GM18907 (cell line): ENCODE results near the gene TOMM20.

Source experiments
- ATAC-seq: cut with Tn5 transposase; IDR thresholded peaks from one replicate; pipeline ENCODE4 v1.9.1; 2021; ENCODE audit warnings: mild to moderate bottlenecking, moderate library complexity; ENCODE audit not compliant: unreplicated experiment

The TOMM20 gene

GRCh38 chr1:235136111-235136510, 7.5 kb upstream of the TOMM20 start:
- ATAC-seq: no peak

- ATAC-seq: no peak
Measured at GRCh38 chr1:235134171-235134570, 5.5 kb upstream of the TOMM20 start.

- no peak for ATAC-seq
Measured at GRCh38 chr1:235133086-235133485, 4.4 kb upstream of the TOMM20 start.

GRCh38 chr1:235131961-235132360, 3.3 kb upstream of the TOMM20 start:
- no peak for ATAC-seq

- no peak for ATAC-seq
Measured at GRCh38 chr1:235130766-235131270, 2.2 kb upstream of the TOMM20 start.

GRCh38 chr1:235129774-235130570, 1.3 kb upstream of the TOMM20 start:
- no peak for ATAC-seq

- ATAC-seq: no peak
Measured at GRCh38 chr1:235127732-235128455, 743 bp downstream of the TOMM20 start.

GRCh38 chr1:235127203-235127602, 1.4 kb downstream of the TOMM20 start:
- no peak for ATAC-seq

GRCh38 chr1:235124665-235125064, 4.0 kb downstream of the TOMM20 start:
- ATAC-seq: no peak

- no peak for ATAC-seq
Measured at GRCh38 chr1:235124111-235124510, 4.5 kb downstream of the TOMM20 start.

- no peak for ATAC-seq
Measured at GRCh38 chr1:235122348-235122747, 6.3 kb downstream of the TOMM20 start.

GRCh38 chr1:235113183-235113917, 15.3 kb downstream of the TOMM20 start:
- no peak for ATAC-seq

GRCh38 chr1:235112297-235113182, 16.1 kb downstream of the TOMM20 start:
- ATAC-seq: no peak

GRCh38 chr1:235111107-235111506, 17.5 kb downstream of the TOMM20 start:
- no peak for ATAC-seq

- no peak for ATAC-seq
Measured at GRCh38 chr1:235108876-235109275, 19.8 kb downstream of the TOMM20 start.

GRCh38 chr1:235108185-235108593, 20.4 kb downstream of the TOMM20 start:
- no peak for ATAC-seq

GRCh38 chr1:235107368-235108184, 21.1 kb downstream of the TOMM20 start:
- no peak for ATAC-seq

GRCh38 chr1:235106457-235106856, 22.2 kb downstream of the TOMM20 start:
- ATAC-seq: no peak
